Embryonic facial prominence (tissue), 1 donor: ENCODE data around the gene DMD.
"Not testable (repeated sequence)": the region's sequence is repeated elsewhere in the genome, so short reads cannot be mapped to it uniquely, and the experiment has no call there.

Experiments
- DNase-seq: peaks from one replicate; pipeline ENCODE4 v3.0.0-alpha.2; 2016; ENCODE audit errors: extremely low spot score

DMD gene

GRCh38 chrX:33211356-33212260 is at the start of gene DMD:
DMD (minus strand) TSS chrX:33211549; CDS start chrX:33211312, 237 bp downstream.
- no peak for DNase-seq

GRCh38 chrX:33252306-33252825 is 41.0 kb upstream of the DMD start:
- no peak for DNase-seq

DNA sequence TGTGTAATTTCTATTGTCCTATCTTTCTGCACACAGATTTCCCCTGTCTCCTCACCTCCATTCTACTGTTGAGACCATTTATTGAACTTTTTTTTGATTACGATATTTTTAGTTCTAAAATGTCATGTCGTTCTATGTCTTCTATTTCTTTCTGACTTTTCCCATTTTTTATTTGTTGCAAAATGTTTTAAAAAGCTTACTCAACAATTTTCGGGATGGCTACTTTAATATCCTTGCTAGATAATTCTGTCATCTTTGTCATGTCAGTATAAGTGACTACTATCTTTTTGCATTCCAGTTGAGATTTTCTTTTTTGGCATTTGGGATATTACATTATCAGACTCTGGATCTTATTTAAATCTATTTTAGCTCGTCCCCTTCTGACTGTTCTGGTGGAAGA is 7.5 kb upstream of the DMD start:
- no peak for DNase-seq

GRCh38 chrX:33210156-33210555 is 1.2 kb downstream of the DMD start:
- DNase-seq, result no peak

- no peak for DNase-seq
These were observed 4.3 kb downstream of the DMD start for GRCh38 chrX:33207056-33207455.

DNA sequence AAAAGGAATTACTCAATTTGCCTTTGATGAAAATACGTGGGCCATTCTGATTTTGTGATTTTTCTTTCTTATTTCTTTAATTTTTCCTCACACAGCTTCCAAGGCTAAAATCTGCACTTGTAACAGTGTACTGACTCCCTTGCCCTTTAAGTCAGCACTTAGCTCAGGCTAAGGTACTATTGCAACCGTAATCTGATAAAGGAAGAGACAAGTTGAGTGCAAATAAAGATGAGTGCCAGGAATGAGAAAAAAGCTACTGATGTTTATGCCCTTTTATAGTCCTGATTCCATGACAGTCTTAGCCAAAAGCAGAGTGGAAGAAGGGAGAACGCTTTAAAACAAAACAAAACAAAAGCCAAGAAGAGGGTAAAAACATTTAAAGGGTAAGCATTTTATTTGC is 6.0 kb downstream of the DMD start:
- DNase-seq, result no peak

- no peak for DNase-seq
These were observed 6.5 kb downstream of the DMD start for GRCh38 chrX:33204889-33205288.

DNA sequence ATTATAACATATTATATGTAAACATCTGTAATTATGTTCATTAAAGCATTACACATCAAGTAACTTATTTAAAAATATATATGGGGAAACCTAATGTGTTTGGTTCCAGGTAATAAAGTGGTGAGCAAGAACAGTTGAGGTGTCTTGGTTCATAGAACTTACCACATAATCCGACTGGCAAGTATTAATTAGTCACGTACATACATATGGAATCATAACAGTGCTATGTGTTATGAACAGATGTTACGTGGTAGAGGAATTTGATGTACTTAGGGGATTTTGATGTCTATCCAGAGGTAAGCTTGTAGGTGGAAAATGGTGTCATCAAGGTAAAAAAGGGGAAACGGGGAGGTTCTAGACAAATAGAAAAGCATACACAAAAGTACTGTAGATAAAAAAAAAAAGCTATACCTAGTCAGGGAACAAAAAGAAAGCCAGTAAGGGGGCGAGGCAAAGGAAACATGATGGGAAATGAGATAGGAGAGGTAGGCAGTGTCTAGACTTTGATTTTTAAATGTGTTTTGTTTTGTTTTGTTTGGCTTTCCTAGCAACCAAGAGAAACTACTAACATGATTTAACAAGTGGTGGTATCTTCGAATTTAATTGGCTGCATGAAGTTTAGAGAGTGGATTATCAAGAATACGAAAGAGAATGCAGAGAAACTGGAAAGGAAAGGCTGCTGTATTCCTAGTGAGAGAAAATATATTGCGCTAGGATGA is 12.6 kb downstream of the DMD start:
- DNase-seq, result no peak

GRCh38 chrX:33195698-33196097 is 15.7 kb downstream of the DMD start:
- no peak for DNase-seq

GRCh38 chrX:33194876-33195433 is 16.4 kb downstream of the DMD start:
- no peak for DNase-seq

- no peak for DNase-seq
These were observed 17.1 kb downstream of the DMD start for GRCh38 chrX:33194289-33194688.

DNA sequence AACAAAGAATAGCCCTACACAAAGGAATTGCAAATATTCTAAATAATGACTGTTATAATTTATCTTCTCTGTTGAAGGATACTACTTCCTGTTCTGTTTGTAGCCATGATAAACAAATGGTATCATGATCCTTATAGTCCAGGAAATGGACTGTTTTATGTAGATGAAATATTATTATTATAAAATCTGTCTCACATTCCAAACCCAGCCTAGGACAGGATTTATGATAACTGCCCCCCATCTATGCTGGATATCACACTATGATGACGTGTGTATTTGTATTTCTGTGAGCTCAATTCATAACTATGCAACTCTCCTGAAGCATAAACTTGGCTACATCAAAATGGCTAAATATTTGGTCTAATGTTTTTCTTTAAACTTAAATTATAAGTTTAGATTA is 21.3 kb downstream of the DMD start:
- no peak for DNase-seq

- no peak for DNase-seq
These were observed 22.5 kb downstream of the DMD start for GRCh38 chrX:33188881-33189280.

DNA sequence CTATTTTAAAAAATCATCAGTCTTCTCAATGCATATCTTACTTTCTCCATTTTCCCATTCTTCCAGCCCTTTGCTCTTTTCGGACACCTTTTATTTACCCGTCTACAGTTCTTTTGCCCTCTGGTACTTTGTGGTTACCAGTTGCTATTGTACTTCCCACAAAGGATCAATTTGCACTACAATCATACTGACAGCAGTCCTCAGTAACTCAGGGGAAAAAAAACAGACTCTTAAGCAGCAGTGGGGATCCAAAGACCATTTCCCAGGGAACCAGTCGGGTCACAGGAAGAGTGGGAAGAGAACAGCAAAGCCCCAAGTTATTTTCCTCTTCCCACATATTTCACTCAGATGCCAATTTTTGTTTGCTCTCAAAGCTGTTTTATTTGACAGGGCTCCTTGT is 23.1 kb downstream of the DMD start:
- no peak for DNase-seq

DNA sequence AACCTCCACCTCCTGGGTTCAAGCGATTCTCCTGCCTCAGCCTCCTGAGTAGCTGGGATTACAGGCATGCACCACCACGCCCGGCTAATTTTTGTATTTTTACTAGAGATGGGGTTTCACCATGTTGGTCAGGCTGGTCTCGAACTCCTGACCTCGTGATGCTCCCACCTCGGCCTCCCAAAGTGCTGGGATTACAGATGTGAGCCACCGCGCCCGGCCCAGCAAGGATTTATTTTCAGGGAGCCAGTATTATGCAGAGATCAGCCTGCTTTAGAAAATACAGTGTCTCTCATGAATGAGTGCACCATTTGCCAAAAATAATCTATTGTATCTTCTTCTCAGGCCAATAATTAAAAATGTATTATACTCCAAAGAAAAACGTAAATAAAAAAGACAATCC is 26.5 kb downstream of the DMD start:
- DNase-seq, result not testable (repeated sequence)

DNA sequence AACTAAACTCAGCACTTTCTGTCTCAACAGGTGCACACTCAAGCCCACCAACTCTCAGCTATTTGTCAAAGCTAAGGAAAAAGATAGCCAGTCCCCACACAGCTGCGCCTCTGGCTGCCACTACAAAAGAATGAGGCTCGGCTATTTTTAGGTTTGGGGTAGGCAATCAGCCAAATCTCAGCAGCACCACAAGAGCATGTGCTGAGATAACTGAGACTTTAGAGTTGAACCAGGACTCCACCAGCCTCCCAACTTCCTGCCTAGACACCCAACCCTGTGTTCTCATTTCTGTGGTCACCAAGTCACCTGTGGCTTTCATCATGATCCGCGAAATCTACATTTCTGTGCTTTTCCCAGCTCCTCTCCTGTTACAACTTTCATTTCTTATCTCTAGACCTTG is 28.0 kb downstream of the DMD start:
- DNase-seq, result no peak

DNA sequence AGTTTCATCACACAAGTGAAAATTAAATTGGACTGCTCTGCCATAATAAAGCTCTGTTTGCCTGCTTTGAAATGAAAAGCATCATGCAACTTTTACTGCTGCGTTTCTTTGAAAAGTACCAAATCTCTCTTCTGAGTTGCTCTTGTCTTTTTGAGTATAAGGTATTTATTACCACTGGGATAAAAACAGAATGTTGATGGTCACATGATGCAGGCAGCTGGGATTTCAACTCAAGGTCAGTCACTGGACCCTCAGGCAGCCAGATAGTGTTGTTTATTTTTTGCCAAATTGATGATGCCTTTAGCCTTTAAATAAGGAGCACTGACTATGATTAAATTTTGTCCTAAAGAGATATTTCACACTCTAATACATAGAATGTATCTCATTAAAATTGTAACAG is 32.7 kb downstream of the DMD start:
- no peak for DNase-seq

GRCh38 chrX:33178218-33178617 is 33.1 kb downstream of the DMD start:
- no peak for DNase-seq

DNA sequence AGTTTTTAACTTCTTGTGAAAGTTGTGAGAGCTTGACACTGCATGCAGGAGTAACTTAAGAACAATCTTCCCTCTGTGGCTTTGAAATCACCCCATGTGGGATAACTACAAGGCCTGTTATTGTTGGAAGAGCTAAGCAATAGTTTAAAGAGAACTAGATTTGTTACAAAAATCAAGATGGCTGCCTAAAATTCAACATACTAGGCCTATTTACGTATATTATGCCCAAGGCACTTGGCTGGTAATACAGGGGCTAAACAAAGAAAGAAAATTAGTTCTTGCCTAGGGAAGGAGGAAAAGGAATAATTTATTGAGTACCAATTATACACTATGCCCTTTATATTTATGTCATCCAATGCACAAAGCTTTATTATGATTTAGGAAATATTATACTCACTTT is 36.1 kb downstream of the DMD start:
- DNase-seq, result no peak

DNA sequence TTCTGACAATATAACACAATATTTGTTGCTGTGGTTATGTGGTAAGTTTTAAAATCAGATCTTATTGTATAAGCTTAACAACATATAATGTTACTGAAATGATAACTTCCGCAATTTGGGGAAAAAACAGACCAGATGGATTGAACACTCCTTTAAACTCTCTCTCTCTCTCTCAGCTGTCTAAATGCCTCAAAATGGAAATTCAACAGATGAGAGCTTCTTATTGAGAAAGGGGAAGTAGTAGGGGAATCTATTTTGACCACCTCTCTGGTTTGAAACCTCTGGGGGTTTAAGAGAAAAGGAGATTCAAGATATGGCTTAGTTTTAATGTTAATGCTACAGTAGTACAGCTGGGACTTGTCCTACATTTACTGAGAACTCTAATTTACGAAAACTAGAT is 40.3 kb downstream of the DMD start:
- no peak for DNase-seq

GRCh38 chrX:33161829-33162228 is 49.5 kb downstream of the DMD start:
- no peak for DNase-seq

- no peak for DNase-seq
These were observed 51.1 kb downstream of the DMD start for GRCh38 chrX:33160273-33160672.
